K562 (cell line): ENCODE data around the gene MARCKSL1. TPM values are rescaled to one million over a fixed set of nuclear protein-coding genes. Genes with fewer than 3 reads are reported as not detected.

Experiments
- EP300 ChIP-seq: IDR thresholded peaks from 2 replicates; pipeline ENCODE4 v1.6.1; 2012; ENCODE audit warnings: low read length, improper control_type of control experiment
- ETV1 ChIP-seq: fragments of 450-650 bp; conservative IDR thresholded peaks from 2 replicates; pipeline ENCODE4 v1.6.1; 2016; ENCODE audit warnings: missing genetic modification characterization, control low read depth, low read depth, missing compliant biosample characterization
- JUND ChIP-seq, 2 experiments: IDR thresholded peaks; 2 replicates in 1 of 2; 3 replicates in 1 of 2; pipeline ENCODE4 v1.6.1; 2011; ENCODE audit warnings: borderline replicate concordance in 2 of 2, low read depth in 2 of 2, low read length in 2 of 2, improper control_type of control experiment in 1 of 2, missing biosample characterization in 1 of 2, missing genetic modification characterization in 1 of 2, missing genetic modification reagents in 1 of 2
- NFRKB ChIP-seq: fragments of 450-650 bp; IDR thresholded peaks from 2 replicates; pipeline ENCODE4 v1.6.1; 2016; ENCODE audit warnings: low read depth
- polyA plus RNA-seq, 8 experiments: library from polyadenylated mRNA; depleted of rRNA in 4 of 8; stranded (reverse) in 5 of 8; unstranded in 3 of 8; fragments of >200 nt; fragmentation: Nextera tagmentation in 2 of 8; fragmentation: Illumina TruSeq in 1 of 8; extraction: Ambion mirVana in 2 of 8; extraction: Trizol in 1 of 8; gene quantifications; 2 replicates each; pipeline versions ENCODE4 v1.2.1 to v1.2.3, GENCODE V29; 2011 to 2014; ENCODE audit warnings: inconsistent platforms in 1 of 8, missing spikeins in 1 of 8
- total RNA-seq, 7 experiments: library from RNA; depleted of rRNA in 6 of 7; stranded (reverse); fragments of >200 nt in 6 of 7; fragmentation: Illumina TruSeq in 2 of 7; extraction: Trizol in 2 of 7; gene quantifications; 2 replicates each; pipeline versions ENCODE4 v1.2.1 to v1.2.3, GENCODE V29; 2011 to 2021; ENCODE audit warnings: low replicate concordance in 1 of 7
- TF ChIP-seq, protein P1 (sequence below): fragments of 450-650 bp; conservative IDR thresholded peaks from 2 replicates; pipeline ENCODE4 v1.6.1; 2016; ENCODE audit warnings: missing genetic modification characterization, low read depth, mild to moderate bottlenecking, missing compliant biosample characterization, moderate library complexity
- TF ChIP-seq, protein P2 (sequence below): fragments of 450-650 bp; IDR thresholded peaks from 2 replicates; pipeline ENCODE4 v1.6.1; 2017; ENCODE audit warnings: antibody characterized with exemption, mild to moderate bottlenecking
- TF ChIP-seq, protein P3 (sequence below): fragments of 250-450 bp; sonication (Bioruptor Pico); IDR thresholded peaks from 2 replicates; pipeline ENCODE4 v1.8.0; 2021; ENCODE audit warnings: mild to moderate bottlenecking, moderate library complexity
- TF ChIP-seq, protein P4 (sequence below): fragments of 450-650 bp; IDR thresholded peaks from 2 replicates; pipeline ENCODE4 v1.6.1; 2016; ENCODE audit warnings: mild to moderate bottlenecking

MARCKSL1 gene
- total and polyA plus RNA-seq, 9 of the 15 experiments (the other 6 are each of a cell fraction or from before 2014, with no cell fraction given) = 14.7 to 325 (median 155) TPM

DNA sequence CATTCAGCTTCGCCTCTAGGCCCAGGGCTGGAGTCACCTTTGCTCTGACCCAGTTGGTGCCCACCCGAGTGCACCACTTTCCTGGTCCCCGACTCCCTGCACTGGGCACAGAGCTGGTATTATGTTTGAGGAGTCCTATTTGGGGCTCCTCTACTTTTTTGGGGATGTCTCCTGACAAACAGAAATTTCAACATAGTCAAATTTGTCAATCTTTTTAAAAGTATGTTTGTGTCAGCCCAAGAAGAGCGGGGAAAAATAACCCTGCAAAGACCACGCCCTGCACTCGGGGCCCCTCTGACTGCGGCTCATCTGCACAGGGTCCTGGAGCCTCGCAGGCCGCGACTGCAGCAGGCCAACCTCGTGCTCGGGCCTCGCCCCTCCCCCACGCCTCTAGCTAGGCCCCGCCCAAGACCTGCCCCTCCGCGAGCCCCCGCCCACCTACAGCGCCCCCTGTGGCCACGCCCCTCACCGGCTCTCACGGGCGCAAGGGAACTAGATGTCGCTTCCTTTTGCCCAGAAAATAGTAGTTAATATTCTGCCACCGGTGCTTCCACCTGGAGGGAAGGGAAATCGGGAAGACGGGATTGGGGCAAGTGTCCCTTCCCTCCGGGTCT, 14.9 kb upstream of the MARCKSL1 start (continued):
- TF ChIP-seq, protein P1, sequence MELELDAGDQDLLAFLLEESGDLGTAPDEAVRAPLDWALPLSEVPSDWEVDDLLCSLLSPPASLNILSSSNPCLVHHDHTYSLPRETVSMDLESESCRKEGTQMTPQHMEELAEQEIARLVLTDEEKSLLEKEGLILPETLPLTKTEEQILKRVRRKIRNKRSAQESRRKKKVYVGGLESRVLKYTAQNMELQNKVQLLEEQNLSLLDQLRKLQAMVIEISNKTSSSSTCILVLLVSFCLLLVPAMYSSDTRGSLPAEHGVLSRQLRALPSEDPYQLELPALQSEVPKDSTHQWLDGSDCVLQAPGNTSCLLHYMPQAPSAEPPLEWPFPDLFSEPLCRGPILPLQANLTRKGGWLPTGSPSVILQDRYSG (tag) = peak; percentile 83; the same call in 1 of the 2 replicates
- TF ChIP-seq, protein P2, sequence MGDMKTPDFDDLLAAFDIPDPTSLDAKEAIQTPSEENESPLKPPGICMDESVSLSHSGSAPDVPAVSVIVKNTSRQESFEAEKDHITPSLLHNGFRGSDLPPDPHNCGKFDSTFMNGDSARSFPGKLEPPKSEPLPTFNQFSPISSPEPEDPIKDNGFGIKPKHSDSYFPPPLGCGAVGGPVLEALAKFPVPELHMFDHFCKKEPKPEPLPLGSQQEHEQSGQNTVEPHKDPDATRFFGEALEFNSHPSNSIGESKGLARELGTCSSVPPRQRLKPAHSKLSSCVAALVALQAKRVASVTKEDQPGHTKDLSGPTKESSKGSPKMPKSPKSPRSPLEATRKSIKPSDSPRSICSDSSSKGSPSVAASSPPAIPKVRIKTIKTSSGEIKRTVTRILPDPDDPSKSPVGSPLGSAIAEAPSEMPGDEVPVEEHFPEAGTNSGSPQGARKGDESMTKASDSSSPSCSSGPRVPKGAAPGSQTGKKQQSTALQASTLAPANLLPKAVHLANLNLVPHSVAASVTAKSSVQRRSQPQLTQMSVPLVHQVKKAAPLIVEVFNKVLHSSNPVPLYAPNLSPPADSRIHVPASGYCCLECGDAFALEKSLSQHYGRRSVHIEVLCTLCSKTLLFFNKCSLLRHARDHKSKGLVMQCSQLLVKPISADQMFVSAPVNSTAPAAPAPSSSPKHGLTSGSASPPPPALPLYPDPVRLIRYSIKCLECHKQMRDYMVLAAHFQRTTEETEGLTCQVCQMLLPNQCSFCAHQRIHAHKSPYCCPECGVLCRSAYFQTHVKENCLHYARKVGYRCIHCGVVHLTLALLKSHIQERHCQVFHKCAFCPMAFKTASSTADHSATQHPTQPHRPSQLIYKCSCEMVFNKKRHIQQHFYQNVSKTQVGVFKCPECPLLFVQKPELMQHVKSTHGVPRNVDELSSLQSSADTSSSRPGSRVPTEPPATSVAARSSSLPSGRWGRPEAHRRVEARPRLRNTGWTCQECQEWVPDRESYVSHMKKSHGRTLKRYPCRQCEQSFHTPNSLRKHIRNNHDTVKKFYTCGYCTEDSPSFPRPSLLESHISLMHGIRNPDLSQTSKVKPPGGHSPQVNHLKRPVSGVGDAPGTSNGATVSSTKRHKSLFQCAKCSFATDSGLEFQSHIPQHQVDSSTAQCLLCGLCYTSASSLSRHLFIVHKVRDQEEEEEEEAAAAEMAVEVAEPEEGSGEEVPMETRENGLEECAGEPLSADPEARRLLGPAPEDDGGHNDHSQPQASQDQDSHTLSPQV = peak; percentile 99
- peak; percentile 81 for TF ChIP-seq ETV1 (tag)
- TF ChIP-seq JUND (IDR thresholded peaks at IDR 0.05; ENCODE audit: borderline replicate concordance, low read depth, low read length) = peak; percentile 0; the same call in 1 of the 2 replicates
- TF ChIP-seq JUND (tag; IDR thresholded peaks at IDR 0.05; ENCODE audit: borderline replicate concordance, low read depth, low read length) = no peak; the same call in 2 of the 3 replicates
- TF ChIP-seq, protein P3, sequence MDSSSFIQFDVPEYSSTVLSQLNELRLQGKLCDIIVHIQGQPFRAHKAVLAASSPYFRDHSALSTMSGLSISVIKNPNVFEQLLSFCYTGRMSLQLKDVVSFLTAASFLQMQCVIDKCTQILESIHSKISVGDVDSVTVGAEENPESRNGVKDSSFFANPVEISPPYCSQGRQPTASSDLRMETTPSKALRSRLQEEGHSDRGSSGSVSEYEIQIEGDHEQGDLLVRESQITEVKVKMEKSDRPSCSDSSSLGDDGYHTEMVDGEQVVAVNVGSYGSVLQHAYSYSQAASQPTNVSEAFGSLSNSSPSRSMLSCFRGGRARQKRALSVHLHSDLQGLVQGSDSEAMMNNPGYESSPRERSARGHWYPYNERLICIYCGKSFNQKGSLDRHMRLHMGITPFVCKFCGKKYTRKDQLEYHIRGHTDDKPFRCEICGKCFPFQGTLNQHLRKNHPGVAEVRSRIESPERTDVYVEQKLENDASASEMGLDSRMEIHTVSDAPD (CRISPR knock-in tag) = peak; percentile 67; the same call in 1 of the 2 replicates
- TF ChIP-seq, protein P4, sequence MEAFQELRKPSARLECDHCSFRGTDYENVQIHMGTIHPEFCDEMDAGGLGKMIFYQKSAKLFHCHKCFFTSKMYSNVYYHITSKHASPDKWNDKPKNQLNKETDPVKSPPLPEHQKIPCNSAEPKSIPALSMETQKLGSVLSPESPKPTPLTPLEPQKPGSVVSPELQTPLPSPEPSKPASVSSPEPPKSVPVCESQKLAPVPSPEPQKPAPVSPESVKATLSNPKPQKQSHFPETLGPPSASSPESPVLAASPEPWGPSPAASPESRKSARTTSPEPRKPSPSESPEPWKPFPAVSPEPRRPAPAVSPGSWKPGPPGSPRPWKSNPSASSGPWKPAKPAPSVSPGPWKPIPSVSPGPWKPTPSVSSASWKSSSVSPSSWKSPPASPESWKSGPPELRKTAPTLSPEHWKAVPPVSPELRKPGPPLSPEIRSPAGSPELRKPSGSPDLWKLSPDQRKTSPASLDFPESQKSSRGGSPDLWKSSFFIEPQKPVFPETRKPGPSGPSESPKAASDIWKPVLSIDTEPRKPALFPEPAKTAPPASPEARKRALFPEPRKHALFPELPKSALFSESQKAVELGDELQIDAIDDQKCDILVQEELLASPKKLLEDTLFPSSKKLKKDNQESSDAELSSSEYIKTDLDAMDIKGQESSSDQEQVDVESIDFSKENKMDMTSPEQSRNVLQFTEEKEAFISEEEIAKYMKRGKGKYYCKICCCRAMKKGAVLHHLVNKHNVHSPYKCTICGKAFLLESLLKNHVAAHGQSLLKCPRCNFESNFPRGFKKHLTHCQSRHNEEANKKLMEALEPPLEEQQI = no peak
- TF ChIP-seq EP300 = no peak
- peak; percentile 68; the same call in 1 of the 2 replicates for TF ChIP-seq NFRKB
